Gastroesophageal sphincter (tissue), 4 donors: Measurements from ENCODE around the gene BCAS3. TPM values are rescaled to one million over a fixed set of nuclear protein-coding genes. Genes with fewer than 3 reads are reported as not detected.

Experiments
- ATAC-seq: fragments of 150-250 bp; one replicate; pipeline ENCODE4 v1.9.1; 2016; ENCODE audit warnings: mild to moderate bottlenecking, moderate library complexity
- H3K27ac ChIP-seq, 4 donors: fragments of 200-600 bp; sonication (generic) in 3 of 4; 1 replicate in 3 of 4; 2 replicates in 1 of 4; pipeline ENCODE4 v1.5.1; 2016 to 2019
- H3K27me3 ChIP-seq: fragments of 200-600 bp; sonication (generic); one replicate; pipeline ENCODE4 v1.5.1; 2019
- H3K36me3 ChIP-seq, 2 donors: fragments of 200-600 bp; sonication (generic); one replicate each; pipeline ENCODE4 v1.5.1; 2019; ENCODE audit warnings: control low read depth in 1 of 2
- H3K4me1 ChIP-seq, 3 donors: fragments of 200-600 bp; sonication (generic); 1 replicate in 2 of 3; 2 replicates in 1 of 3; pipeline ENCODE4 v1.5.1; 2016 to 2019; ENCODE audit warnings: control low read depth in 2 of 3
- H3K4me3 ChIP-seq, 2 donors: fragments of 200-600 bp; sonication (generic); one replicate each; pipeline ENCODE4 v1.5.1; 2019; ENCODE audit warnings: mild to moderate bottlenecking in 1 of 2, moderate library complexity in 1 of 2
- H3K9me3 ChIP-seq, 3 donors: fragments of 200-600 bp; sonication (generic); one replicate each; pipeline ENCODE4 v1.5.1; 2017 to 2019; ENCODE audit warnings: control low read depth in 2 of 3
- CTCF ChIP-seq, 4 experiments: fragments of 200-600 bp in 2 of 4; fragments of 450-650 bp in 2 of 4; sonication (generic) in 1 of 4; IDR thresholded peaks; one replicate each; pipeline ENCODE4 v1.5.1; 2017 to 2019; ENCODE audit warnings: antibody characterized with exemption in 4 of 4, mild to moderate bottlenecking in 2 of 4, moderate library complexity in 2 of 4
- EP300 ChIP-seq: sonication (generic); formaldehyde crosslinking; IDR thresholded peaks from one replicate; pipeline ENCODE4 v1.6.1; 2017; ENCODE audit warnings: antibody characterized with exemption, mild to moderate bottlenecking
- POLR2A ChIP-seq, 2 donors: fragments of 450-650 bp; IDR thresholded peaks; one replicate each; pipeline ENCODE4 v1.6.1; 2017; ENCODE audit warnings: antibody characterized with exemption in 2 of 2, mild to moderate bottlenecking in 2 of 2, moderate library complexity in 1 of 2
- POLR2AphosphoS5 ChIP-seq: sonication (generic); formaldehyde crosslinking; IDR thresholded peaks from one replicate; pipeline ENCODE4 v1.6.1; 2017; ENCODE audit warnings: antibody characterized with exemption
- whole genome bisulfite sequencing, 2 donors: methylation state at CpG; one replicate each; pipeline ENCODE4 v1.1.5; 2018; ENCODE audit warnings: low coverage in 1 of 2; 5-methylcytosine and 5-hydroxymethylcytosine counted together
- total RNA-seq, 4 donors: library from RNA; depleted of rRNA; stranded (reverse); fragments of >200 nt; gene quantifications; one replicate each; pipeline ENCODE4 v1.1.0, GENCODE V29; 2016

The BCAS3 gene
- total RNA-seq, 4 donors from 2014 or later = 18.8 to 37.0 (median 34.5) TPM

GRCh38 chr17:60888812-60889709 lies 211.4 kb downstream of the BCAS3 start:
- peaks cover 0 to 6% (median 0%) of the 10 kb centered on the region in 3 donors for H3K9me3 ChIP-seq
- H3K27ac ChIP-seq = no peak overlapping the region
- no peaks in the 10 kb centered on the region for H3K27me3 ChIP-seq
- H3K4me1 ChIP-seq = no peaks in the 10 kb centered on the region
- 71 to 75% methylated on average over 5 of the region's 5 CpGs for WGBS, 2 donors
- ATAC-seq = no peak
- no peaks in the 10 kb centered on the region for H3K36me3 ChIP-seq
- TF ChIP-seq POLR2AphosphoS5 (no peak), EP300 (no peak), CTCF (IDR thresholded peaks at IDR 0.05) (no peak), POLR2A (IDR thresholded peaks at IDR 0.05) (no peak)
- H3K4me3 ChIP-seq = no peak overlapping the region

GRCh38 chr17:60891149-60891548 lies 213.5 kb downstream of the BCAS3 start:
- H3K27ac ChIP-seq = no peak overlapping the region
- peaks cover 0 to 12% (median 0%) of the 10 kb centered on the region in 3 donors for H3K9me3 ChIP-seq
- 93 to 96% methylated on average over 2 of the region's 2 CpGs for WGBS, 2 donors
- no peak for TF ChIP-seq EP300
- TF ChIP-seq POLR2A (IDR thresholded peaks at IDR 0.05) = no peak
- no peak for TF ChIP-seq POLR2AphosphoS5
- no peak for TF ChIP-seq CTCF (IDR thresholded peaks at IDR 0.05)
- H3K36me3 ChIP-seq = no peaks in the 10 kb centered on the region
- no peak for ATAC-seq
- no peaks in the 10 kb centered on the region for H3K27me3 ChIP-seq
- no peaks in the 10 kb centered on the region for H3K4me1 ChIP-seq
- no peak overlapping the region for H3K4me3 ChIP-seq

- Histone ChIP-seq H3K4me3 (no peak overlapping the region), H3K4me1 (no peaks in the 10 kb centered on the region), H3K27me3 (no peaks in the 10 kb centered on the region), H3K9me3 (peaks cover 0 to 25% (median 0%) of the 10 kb centered on the region in 3 donors), H3K36me3 (no peaks in the 10 kb centered on the region), H3K27ac (no peak overlapping the region)
- TF ChIP-seq POLR2A (IDR thresholded peaks at IDR 0.05) = no peak
- TF ChIP-seq CTCF (IDR thresholded peaks at IDR 0.05) = no peak
- TF ChIP-seq EP300 = no peak
- TF ChIP-seq POLR2AphosphoS5 = no peak
- ATAC-seq = no peak
- 94 to 100% methylated on average over 1 to 5 of the region's 5 CpGs for WGBS, 2 donors
These were observed 215.8 kb downstream of the BCAS3 start for GRCh38 chr17:60893475-60893874.

GRCh38 chr17:60896996-60897395 lies 219.3 kb downstream of the BCAS3 start:
- H3K4me1 ChIP-seq = no peaks in the 10 kb centered on the region
- WGBS, 2 donors = 100% methylated on average over 1 of the region's 1 CpG; no CpG with 5 or more reads in 1 of the 2 donors
- no peaks in the 10 kb centered on the region for H3K27me3 ChIP-seq
- no peak overlapping the region for H3K4me3 ChIP-seq
- ATAC-seq = no peak
- H3K36me3 ChIP-seq = no peaks in the 10 kb centered on the region
- peaks cover 0 to 25% (median 0%) of the 10 kb centered on the region in 3 donors for H3K9me3 ChIP-seq
- no peak overlapping the region for H3K27ac ChIP-seq
- no peak for TF ChIP-seq POLR2AphosphoS5
- no peak for TF ChIP-seq POLR2A (IDR thresholded peaks at IDR 0.05)
- TF ChIP-seq EP300 = no peak
- no peak for TF ChIP-seq CTCF (IDR thresholded peaks at IDR 0.05)

- H3K36me3 ChIP-seq = peaks cover 0 to 4% of the 10 kb centered on the region in 2 donors
- no peak overlapping the region for H3K4me3 ChIP-seq
- peaks cover 0 to 19% (median 0%) of the 10 kb centered on the region in 3 donors for H3K9me3 ChIP-seq
- H3K27me3 ChIP-seq = no peaks in the 10 kb centered on the region
- no peak for ATAC-seq
- H3K4me1 ChIP-seq = no peaks in the 10 kb centered on the region
- TF ChIP-seq POLR2AphosphoS5 (no peak), POLR2A (IDR thresholded peaks at IDR 0.05) (no peak), EP300 (no peak)
- H3K27ac ChIP-seq = no peak overlapping the region
- 100% methylated on average over 1 of the region's 4 CpGs; no CpG with 5 or more reads in 1 of the 2 donors for WGBS, 2 donors
These were observed 221.5 kb downstream of the BCAS3 start for GRCh38 chr17:60899115-60899514.
